Ishikawa (cell line): ENCODE data around the gene TMOD1.

Source experiments
- EGR1 ChIP-seq: IDR thresholded peaks from 2 replicates; pipeline ENCODE4 v1.6.1; 2012
- EP300 ChIP-seq: IDR thresholded peaks from 2 replicates; pipeline ENCODE4 v1.6.1; 2012; ENCODE audit warnings: borderline replicate concordance
- NFIC ChIP-seq: IDR thresholded peaks from 2 replicates; pipeline ENCODE4 v1.6.1; 2012
- RAD21 ChIP-seq: IDR thresholded peaks from 2 replicates; pipeline ENCODE4 v1.6.1; 2012; ENCODE audit warnings: low read depth
- REST ChIP-seq: IDR thresholded peaks from 2 replicates; pipeline ENCODE4 v1.6.1; 2012; ENCODE audit warnings: low read depth, mild to moderate bottlenecking
- TAF1 ChIP-seq: IDR thresholded peaks from 2 replicates; pipeline ENCODE4 v1.6.1; 2012; ENCODE audit warnings: low read depth, mild to moderate bottlenecking
- ZBTB7A ChIP-seq: IDR thresholded peaks from 2 replicates; pipeline ENCODE4 v1.6.1; 2012; ENCODE audit warnings: low read depth
- TF ChIP-seq, protein P1 (sequence below): IDR thresholded peaks from 2 replicates; pipeline ENCODE4 v1.6.1; 2012

DNA sequence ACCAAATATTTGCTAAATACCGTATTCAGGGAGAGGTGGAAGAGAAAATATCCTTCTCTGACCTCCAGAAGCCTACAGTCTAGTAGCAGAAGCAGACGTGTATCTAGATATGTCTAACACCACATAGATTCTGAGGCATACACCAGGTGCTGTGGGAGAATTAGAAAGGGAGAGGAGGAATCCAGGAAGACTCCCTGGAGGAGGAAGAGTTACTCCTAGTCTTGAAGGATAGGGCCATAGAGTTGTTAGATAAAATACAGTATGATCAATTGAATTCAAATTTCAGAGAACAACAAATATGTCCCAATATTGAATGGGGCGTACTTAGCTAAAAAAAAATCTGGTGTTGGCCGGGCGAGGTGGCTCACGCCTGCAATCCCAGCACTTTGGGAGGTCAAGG, 58.7 kb downstream of the TMOD1 start:
- no peak for TF ChIP-seq RAD21
- no peak for TF ChIP-seq EP300
- TF ChIP-seq, protein P1, sequence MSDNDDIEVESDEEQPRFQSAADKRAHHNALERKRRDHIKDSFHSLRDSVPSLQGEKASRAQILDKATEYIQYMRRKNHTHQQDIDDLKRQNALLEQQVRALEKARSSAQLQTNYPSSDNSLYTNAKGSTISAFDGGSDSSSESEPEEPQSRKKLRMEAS, result no peak
- TF ChIP-seq ZBTB7A, result no peak
- no peak for TF ChIP-seq NFIC
- no peak for TF ChIP-seq REST
- TF ChIP-seq EGR1, result no peak
- no peak for TF ChIP-seq TAF1
